K562 treated with DMSO at 1 percent for 24 hours (cell line): ENCODE results near the gene DGKE. TPM values are rescaled to one million over a fixed set of nuclear protein-coding genes. Genes with fewer than 3 reads are reported as not detected.

Experiments
- total RNA-seq: library from RNA; unstranded; fragments of 300-600 nt; gene quantifications from 2 replicates; pipeline ENCODE4 v1.2.3, GENCODE V29; 2022; ENCODE audit warnings: low read depth; ENCODE audit not compliant: insufficient read depth

DGKE gene
- 2.1 and 3.2 TPM in 2 replicates for total RNA-seq

DNA sequence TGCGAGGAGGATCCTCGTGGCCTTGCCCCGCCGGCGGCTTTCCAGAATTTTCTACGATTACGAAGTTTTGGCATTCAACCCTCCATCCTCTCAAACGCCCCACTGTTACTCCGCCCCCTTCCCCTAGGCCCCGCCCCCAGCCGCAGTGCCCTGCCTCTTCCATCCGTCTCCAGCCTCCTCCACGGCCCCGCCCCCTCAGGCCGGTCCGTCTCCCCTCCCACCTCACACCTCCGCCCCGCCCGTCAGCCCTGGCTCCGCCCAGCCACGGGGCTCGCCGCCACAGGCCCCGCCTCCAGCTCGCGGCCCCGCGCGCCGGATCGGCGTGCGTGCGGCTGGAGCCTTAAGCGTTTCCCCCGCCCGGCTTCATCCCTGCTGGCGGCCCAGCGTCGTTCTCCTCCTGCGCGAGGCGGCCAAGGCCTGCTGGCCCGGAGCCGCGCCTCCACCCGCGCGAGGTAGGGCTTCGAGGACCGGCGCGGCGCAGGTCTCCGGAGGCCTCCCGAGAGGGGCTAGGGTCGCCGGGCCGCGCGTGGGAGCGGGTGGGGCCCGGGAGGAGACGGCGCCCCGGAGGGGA is at the start of gene DGKE, which contains the start of gene C17orf67:
Gene DGKE, plus strand, starts transcription at position 343 of the 571 bp plus-strand sequence. CDS start 645 bp downstream, outside the sequence.
Gene C17orf67, minus strand, starts transcription at position 112 of the 571 bp plus-strand sequence. CDS start 18,110 bp downstream, outside the sequence.

DNA sequence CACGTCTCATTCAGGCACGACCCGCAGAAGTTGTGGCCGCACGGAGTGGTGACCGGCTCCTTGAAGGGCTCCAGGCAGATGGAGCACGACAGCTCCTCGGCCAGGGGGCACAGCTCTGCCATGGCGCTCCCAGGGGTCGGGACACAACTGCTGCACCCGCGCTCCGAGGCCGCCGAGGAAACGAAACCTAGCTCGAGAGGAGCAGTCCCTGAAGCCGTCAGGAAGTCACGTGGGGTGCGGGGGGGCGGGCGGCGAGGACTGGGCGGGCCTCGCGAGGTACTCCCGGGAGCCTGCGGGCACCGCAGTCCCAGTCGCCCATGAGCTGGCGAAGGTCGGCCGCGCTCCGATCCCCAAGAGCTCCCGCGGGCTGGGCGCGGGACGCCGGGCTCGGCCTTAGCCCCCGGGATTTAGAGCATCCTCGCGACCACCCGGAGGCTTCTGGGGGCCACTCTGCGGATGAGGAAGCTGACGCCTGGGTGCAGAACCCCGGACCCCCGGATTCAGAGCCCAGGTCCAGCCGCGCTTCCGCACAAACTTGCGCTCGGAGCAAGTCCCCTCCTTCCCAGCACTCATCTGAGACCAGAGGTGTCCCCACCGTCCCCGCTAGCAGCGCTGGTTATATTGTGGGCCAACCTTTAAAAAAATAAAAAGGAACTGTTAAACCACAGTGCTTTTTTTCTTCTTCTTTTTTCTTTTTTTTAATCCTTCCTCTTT is 80.1 kb downstream of the DGKE start, which contains the start of gene TRIM25:
Gene TRIM25, minus strand, starts transcription at position 183 of the 714 bp plus-strand sequence. Its CDS starts 61 bp downstream, at position 122.

Other genes with a start within 250 kb of the DGKE start
- not detected in 2 replicates for gene NOG, start 240.5 kb upstream of the DGKE start, total RNA-seq
- 0.53 and 0.73 TPM in 2 replicates for gene C17orf67, start 231 bp upstream of the DGKE start, total RNA-seq
- 59.5 and 59.7 TPM in 2 replicates for gene TRIM25, start 79.9 kb downstream of the DGKE start, total RNA-seq
- 15.4 and 17.2 TPM in 2 replicates for gene COIL, start 126.9 kb downstream of the DGKE start, total RNA-seq
- gene SCPEP1, start 144.0 kb downstream of the DGKE start, total RNA-seq: 36.2 and 42.0 TPM in 2 replicates